ENCODE results near the gene SGMS1. TPM values are rescaled to one million over a fixed set of nuclear protein-coding genes. Genes with fewer than 3 reads are reported as not detected.

Gene SGMS1
- polyA plus RNA-seq, 1 of the 3 experiments (the other 2 are of a cell fraction): 6.3 TPM

DNA sequence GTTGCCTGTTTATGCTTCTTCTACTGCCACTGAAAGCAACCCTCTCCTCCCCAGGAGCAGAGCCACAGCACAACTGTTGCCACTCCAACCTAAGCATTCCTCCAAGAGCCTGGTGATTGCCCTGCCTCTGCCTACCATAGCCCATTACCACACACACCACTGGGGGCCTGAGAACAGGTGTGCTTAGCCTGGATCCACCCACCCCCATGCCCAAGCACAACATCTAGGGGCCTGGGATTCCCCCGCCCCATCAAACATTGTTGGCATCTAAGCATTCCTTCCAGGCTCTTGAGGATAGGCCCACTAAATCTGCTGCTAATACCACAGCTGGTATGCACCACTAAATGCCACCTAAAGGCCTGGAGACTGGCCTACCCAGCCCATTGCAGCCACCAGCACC, 329.2 kb downstream of the SGMS1 start:
- POLR2A ChIA-PET: no interaction called here
- H3K9me2 ChIP-seq: no peaks in the 10 kb centered on the region
- no peaks in the 10 kb centered on the region for H3K36me3 ChIP-seq (replicated peaks in 1 of 2; ENCODE audit: control insufficient read depth in 1 of 2, insufficient read depth in 2 of 2, low read length in 1 of 2)
- no peak overlapping the region for H3K27ac ChIP-seq (ENCODE audit: low read depth in 2 of 2, low read length in 1 of 2)
- CTCF ChIA-PET: no interaction called here
- no peak for DNase-seq
- TF ChIP-seq RXRA (IDR thresholded peaks at IDR 0.05; ENCODE audit: borderline replicate concordance, low read depth): no peak
- no peak for TF ChIP-seq SMC3 (IDR thresholded peaks at IDR 0.05; ENCODE audit: low read depth, low read length)
- no peak for TF ChIP-seq TEAD4 (IDR thresholded peaks at IDR 0.05; ENCODE audit: borderline replicate concordance, insufficient read depth)
- no peak for TF ChIP-seq GABPA (IDR thresholded peaks at IDR 0.05; ENCODE audit: low read depth)
- TF ChIP-seq EP300 (IDR thresholded peaks at IDR 0.05; ENCODE audit: borderline replicate concordance in 1 of 2, low read depth in 1 of 2, low read length in 1 of 2): no peak
- TF ChIP-seq RAD21 (IDR thresholded peaks at IDR 0.05; ENCODE audit: low read length): no peak
- no peak for TF ChIP-seq MAX (IDR thresholded peaks at IDR 0.05; ENCODE audit: low read depth)
- no peak for TF ChIP-seq TAF1 (IDR thresholded peaks at IDR 0.05; ENCODE audit: borderline replicate concordance, low read depth, low read length)
- no peak for TF ChIP-seq GATA2 (CRISPR knock-in tag; IDR thresholded peaks at IDR 0.05)
- no peak overlapping the region for H3K4me2 ChIP-seq
- no peaks in the 10 kb centered on the region for H3F3A ChIP-seq (replicated peaks; ENCODE audit: insufficient read depth)
- no peaks in the 10 kb centered on the region for H3K4me1 ChIP-seq (ENCODE audit: control insufficient read depth in 1 of 2, insufficient read depth in 2 of 2, low read depth in 1 of 2, low read length in 1 of 2)
- H3K4me3 ChIP-seq (ENCODE audit: low read depth in 2 of 2, low read length in 1 of 2): no peak overlapping the region
- no peak overlapping the region for H2AFZ ChIP-seq (ENCODE audit: low read depth)
- H3K9me3 ChIP-seq: peaks cover 4% of the 10 kb centered on the region; the same call in 1 of the 2 replicates
- H3K9ac ChIP-seq: no peak overlapping the region
- WGBS (ENCODE audit: low lambda C conversion rate): 100% methylated on average over 1 of the region's 1 CpG
- no peaks in the 10 kb centered on the region for H3K79me2 ChIP-seq (ENCODE audit: insufficient read depth)
- H3K27me3 ChIP-seq (ENCODE audit: insufficient read depth): no peaks in the 10 kb centered on the region
- no peaks in the 10 kb centered on the region for H4K20me1 ChIP-seq (ENCODE audit: insufficient read depth)

- H3K4me2 ChIP-seq: no peak overlapping the region
- no peak for TF ChIP-seq EP300 (IDR thresholded peaks at IDR 0.05; ENCODE audit: borderline replicate concordance in 1 of 2, low read depth in 1 of 2, low read length in 1 of 2)
- TF ChIP-seq ZBTB33 (IDR thresholded peaks at IDR 0.05; ENCODE audit: borderline replicate concordance, low read depth): no peak
- TF ChIP-seq, protein P1, sequence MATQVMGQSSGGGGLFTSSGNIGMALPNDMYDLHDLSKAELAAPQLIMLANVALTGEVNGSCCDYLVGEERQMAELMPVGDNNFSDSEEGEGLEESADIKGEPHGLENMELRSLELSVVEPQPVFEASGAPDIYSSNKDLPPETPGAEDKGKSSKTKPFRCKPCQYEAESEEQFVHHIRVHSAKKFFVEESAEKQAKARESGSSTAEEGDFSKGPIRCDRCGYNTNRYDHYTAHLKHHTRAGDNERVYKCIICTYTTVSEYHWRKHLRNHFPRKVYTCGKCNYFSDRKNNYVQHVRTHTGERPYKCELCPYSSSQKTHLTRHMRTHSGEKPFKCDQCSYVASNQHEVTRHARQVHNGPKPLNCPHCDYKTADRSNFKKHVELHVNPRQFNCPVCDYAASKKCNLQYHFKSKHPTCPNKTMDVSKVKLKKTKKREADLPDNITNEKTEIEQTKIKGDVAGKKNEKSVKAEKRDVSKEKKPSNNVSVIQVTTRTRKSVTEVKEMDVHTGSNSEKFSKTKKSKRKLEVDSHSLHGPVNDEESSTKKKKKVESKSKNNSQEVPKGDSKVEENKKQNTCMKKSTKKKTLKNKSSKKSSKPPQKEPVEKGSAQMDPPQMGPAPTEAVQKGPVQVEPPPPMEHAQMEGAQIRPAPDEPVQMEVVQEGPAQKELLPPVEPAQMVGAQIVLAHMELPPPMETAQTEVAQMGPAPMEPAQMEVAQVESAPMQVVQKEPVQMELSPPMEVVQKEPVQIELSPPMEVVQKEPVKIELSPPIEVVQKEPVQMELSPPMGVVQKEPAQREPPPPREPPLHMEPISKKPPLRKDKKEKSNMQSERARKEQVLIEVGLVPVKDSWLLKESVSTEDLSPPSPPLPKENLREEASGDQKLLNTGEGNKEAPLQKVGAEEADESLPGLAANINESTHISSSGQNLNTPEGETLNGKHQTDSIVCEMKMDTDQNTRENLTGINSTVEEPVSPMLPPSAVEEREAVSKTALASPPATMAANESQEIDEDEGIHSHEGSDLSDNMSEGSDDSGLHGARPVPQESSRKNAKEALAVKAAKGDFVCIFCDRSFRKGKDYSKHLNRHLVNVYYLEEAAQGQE (IDR thresholded peaks at IDR 0.05; ENCODE audit: low read depth, low read length): no peak
- TF ChIP-seq, protein P2, sequence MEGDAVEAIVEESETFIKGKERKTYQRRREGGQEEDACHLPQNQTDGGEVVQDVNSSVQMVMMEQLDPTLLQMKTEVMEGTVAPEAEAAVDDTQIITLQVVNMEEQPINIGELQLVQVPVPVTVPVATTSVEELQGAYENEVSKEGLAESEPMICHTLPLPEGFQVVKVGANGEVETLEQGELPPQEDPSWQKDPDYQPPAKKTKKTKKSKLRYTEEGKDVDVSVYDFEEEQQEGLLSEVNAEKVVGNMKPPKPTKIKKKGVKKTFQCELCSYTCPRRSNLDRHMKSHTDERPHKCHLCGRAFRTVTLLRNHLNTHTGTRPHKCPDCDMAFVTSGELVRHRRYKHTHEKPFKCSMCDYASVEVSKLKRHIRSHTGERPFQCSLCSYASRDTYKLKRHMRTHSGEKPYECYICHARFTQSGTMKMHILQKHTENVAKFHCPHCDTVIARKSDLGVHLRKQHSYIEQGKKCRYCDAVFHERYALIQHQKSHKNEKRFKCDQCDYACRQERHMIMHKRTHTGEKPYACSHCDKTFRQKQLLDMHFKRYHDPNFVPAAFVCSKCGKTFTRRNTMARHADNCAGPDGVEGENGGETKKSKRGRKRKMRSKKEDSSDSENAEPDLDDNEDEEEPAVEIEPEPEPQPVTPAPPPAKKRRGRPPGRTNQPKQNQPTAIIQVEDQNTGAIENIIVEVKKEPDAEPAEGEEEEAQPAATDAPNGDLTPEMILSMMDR (IDR thresholded peaks at IDR 0.05): no peak
- TF ChIP-seq FOSL2 (IDR thresholded peaks at IDR 0.05; ENCODE audit: borderline replicate concordance, low read depth): no peak
- TF ChIP-seq RXRA (IDR thresholded peaks at IDR 0.05; ENCODE audit: borderline replicate concordance, low read depth): no peak
- TF ChIP-seq GABPA (IDR thresholded peaks at IDR 0.05; ENCODE audit: low read depth): no peak
- TF ChIP-seq RCOR1 (IDR thresholded peaks at IDR 0.05; ENCODE audit: low read length): no peak
- no peak for TF ChIP-seq FOXJ3 (CRISPR knock-in tag; IDR thresholded peaks at IDR 0.05)
- no peak for TF ChIP-seq SMC3 (IDR thresholded peaks at IDR 0.05; ENCODE audit: low read depth, low read length)
- no peak for TF ChIP-seq ELF1 (IDR thresholded peaks at IDR 0.05)
- TF ChIP-seq, protein P3, sequence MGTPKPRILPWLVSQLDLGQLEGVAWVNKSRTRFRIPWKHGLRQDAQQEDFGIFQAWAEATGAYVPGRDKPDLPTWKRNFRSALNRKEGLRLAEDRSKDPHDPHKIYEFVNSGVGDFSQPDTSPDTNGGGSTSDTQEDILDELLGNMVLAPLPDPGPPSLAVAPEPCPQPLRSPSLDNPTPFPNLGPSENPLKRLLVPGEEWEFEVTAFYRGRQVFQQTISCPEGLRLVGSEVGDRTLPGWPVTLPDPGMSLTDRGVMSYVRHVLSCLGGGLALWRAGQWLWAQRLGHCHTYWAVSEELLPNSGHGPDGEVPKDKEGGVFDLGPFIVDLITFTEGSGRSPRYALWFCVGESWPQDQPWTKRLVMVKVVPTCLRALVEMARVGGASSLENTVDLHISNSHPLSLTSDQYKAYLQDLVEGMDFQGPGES (IDR thresholded peaks at IDR 0.05; ENCODE audit: low read depth, low read length): no peak
- H3F3A ChIP-seq (replicated peaks; ENCODE audit: insufficient read depth): no peaks in the 10 kb centered on the region
- no peaks in the 10 kb centered on the region for H3K27me3 ChIP-seq (ENCODE audit: insufficient read depth)
- no peak overlapping the region for H2AFZ ChIP-seq (ENCODE audit: low read depth)
- 77% methylated on average over 5 of the region's 5 CpGs for WGBS (ENCODE audit: low lambda C conversion rate)
- POLR2A ChIA-PET: interaction anchor here (0.6 kb wide), 1 partner anchor 96 kb away, joined by 3 read pairs; no protein-coding TSS in a partner anchor
- H3K4me1 ChIP-seq (ENCODE audit: control insufficient read depth in 1 of 2, insufficient read depth in 2 of 2, low read depth in 1 of 2, low read length in 1 of 2): no peaks in the 10 kb centered on the region
- H3K27ac ChIP-seq (ENCODE audit: low read depth in 2 of 2, low read length in 1 of 2): no peak overlapping the region
- no peak overlapping the region for H3K4me3 ChIP-seq (ENCODE audit: low read depth in 2 of 2, low read length in 1 of 2)
- H4K20me1 ChIP-seq (ENCODE audit: insufficient read depth): no peaks in the 10 kb centered on the region
- no peaks in the 10 kb centered on the region for H3K9me2 ChIP-seq
- H3K9me3 ChIP-seq: peaks cover 4% of the 10 kb centered on the region; the same call in 1 of the 2 replicates
- no peak for DNase-seq
- no peak overlapping the region for H3K9ac ChIP-seq
- H3K79me2 ChIP-seq (ENCODE audit: insufficient read depth): no peaks in the 10 kb centered on the region
- no peaks in the 10 kb centered on the region for H3K36me3 ChIP-seq (replicated peaks in 1 of 2; ENCODE audit: control insufficient read depth in 1 of 2, insufficient read depth in 2 of 2, low read length in 1 of 2)
- CTCF ChIA-PET: no interaction called here
These were observed 330.0 kb downstream of the SGMS1 start for GRCh38 chr10:50293513-50294313.
